Measurements from ENCODE around the gene STX19. TPM values are rescaled to one million over a fixed set of nuclear protein-coding genes. Genes with fewer than 3 reads are reported as not detected.
A peak's percentile ranks its signal among the peaks of the same experiment; 100 is the strongest.
"Not testable (repeated sequence)": the region's sequence is repeated elsewhere in the genome, so short reads cannot be mapped to it uniquely, and the experiment has no call there.

Gene STX19
- total RNA-seq, 1 experiment from 2014 or later, result not detected

DNA sequence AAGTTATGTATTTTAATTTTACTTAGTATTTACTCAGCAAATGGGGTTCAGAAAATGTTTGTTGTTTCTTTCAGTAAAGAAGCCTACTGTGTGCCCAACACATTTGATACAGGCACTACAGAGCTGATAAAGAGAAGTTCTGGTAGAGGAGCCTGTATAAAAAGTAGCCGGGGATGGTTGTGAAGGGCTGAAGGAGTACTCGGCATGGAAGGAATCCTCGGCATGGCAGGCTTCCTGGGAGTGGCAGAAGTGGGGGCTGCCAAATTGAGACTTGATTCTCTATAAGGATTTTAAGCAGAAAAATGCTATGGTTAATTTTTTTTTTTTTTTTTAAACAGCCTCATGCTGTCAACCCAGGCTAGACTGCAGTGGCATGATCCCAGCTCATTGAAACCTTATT is 39.2 kb downstream of the STX19 start:
- in situ Hi-C loops (cut with HindIII; ENCODE audit: low pct_unique_long_range_greater_than_20kb, low sequenced_read_pairs), result no loop called here
- DNase-seq (ENCODE audit: low read depth, low spot score), result no peak

DNA sequence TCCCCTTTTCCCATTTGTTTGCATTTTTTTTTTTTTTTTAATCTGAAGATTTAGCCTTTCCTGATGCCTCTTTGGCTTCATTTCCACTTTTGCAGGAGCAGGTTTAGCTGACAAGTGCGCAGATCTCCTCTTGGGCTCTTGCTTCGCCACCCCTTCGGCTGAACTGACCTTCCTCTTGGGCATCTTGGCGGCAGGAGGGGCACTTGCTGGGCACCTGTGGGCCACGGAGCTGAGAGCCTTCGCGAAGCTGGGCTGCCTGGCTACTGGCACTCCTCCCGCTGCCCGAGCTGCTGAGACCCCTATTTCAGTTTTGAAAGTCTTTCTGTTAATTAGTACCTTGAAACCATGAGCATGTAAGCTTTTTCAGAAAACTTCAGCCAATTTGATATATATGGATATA is 39.6 kb downstream of the STX19 start:
- in situ Hi-C loops (cut with HindIII; ENCODE audit: low pct_unique_long_range_greater_than_20kb, low sequenced_read_pairs), result no loop called here
- no peak for DNase-seq (ENCODE audit: low read depth, low spot score)

GRCh38 chr3:93988283-93988682 is 40.1 kb downstream of the STX19 start:
- in situ Hi-C loops (cut with HindIII; ENCODE audit: low pct_unique_long_range_greater_than_20kb, low sequenced_read_pairs), result no loop called here
- no peak for DNase-seq (ENCODE audit: low read depth, low spot score)

DNA sequence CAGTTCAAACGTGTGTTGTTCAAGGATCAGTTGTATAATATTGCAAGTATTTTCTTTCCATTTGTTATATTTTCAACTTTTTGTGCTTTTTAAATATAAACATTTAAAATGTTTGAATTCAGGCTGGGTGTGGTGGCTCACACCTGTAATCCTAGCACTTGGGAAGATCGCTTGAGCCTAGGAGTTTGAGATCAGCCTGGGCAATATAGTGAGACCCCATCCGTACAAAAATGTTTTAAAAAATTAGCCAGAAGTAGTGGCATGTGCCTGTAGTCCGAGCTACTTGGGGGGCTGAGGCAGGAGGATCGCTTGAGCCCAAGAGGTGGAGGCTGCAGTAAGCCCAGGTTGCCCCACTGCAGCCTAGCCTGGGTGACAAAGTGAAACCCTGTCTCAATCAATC is 43.8 kb downstream of the STX19 start:
- DNase-seq (ENCODE audit: low read depth, low spot score), result no peak
- in situ Hi-C loops (cut with HindIII; ENCODE audit: low pct_unique_long_range_greater_than_20kb, low sequenced_read_pairs), result no loop called here

DNA sequence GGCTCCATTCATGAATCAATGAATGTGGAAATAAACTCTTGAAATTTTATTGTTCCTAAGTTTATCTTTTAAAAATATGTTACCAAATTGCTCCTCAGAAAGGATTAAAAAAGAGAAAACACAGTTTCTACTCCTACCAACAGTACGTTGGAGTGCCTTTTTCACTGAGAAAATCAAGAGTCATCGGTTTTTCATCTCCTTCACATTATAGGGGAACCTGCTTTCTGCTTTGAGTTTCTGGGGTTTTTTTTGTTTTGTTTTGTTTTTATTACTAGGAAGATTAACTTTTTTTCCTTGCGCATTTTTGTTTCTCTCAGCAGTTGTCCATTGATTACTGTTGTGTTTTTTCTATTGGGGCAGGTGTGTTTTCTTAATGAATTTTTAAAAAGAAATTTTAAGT is 45.0 kb downstream of the STX19 start:
- DNase-seq (ENCODE audit: low read depth, low spot score), result no peak
- in situ Hi-C loops (cut with HindIII; ENCODE audit: low pct_unique_long_range_greater_than_20kb, low sequenced_read_pairs), result no loop called here

DNA sequence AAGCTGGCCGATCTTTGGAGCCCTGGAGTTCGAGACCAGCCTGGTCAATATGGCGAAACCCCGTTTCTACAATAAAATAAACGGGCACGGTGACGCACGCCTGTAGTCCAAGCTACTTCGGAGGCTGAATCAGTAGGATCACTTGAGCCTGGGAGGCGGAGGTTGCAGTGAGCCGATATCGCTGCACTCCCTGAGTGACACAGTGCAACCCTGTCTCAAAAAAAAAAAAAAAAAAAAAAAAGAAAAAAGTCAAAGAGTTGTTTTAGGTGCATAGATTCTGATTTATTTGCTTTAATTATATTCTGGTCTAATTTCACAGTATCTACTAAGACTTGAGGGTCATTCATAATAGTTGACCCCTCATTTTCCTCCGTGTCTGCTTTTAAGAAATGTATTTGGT is 46.7 kb downstream of the STX19 start:
- DNase-seq (ENCODE audit: low read depth, low spot score), result no peak
- in situ Hi-C loops (cut with HindIII; ENCODE audit: low pct_unique_long_range_greater_than_20kb, low sequenced_read_pairs), result no loop called here

DNA sequence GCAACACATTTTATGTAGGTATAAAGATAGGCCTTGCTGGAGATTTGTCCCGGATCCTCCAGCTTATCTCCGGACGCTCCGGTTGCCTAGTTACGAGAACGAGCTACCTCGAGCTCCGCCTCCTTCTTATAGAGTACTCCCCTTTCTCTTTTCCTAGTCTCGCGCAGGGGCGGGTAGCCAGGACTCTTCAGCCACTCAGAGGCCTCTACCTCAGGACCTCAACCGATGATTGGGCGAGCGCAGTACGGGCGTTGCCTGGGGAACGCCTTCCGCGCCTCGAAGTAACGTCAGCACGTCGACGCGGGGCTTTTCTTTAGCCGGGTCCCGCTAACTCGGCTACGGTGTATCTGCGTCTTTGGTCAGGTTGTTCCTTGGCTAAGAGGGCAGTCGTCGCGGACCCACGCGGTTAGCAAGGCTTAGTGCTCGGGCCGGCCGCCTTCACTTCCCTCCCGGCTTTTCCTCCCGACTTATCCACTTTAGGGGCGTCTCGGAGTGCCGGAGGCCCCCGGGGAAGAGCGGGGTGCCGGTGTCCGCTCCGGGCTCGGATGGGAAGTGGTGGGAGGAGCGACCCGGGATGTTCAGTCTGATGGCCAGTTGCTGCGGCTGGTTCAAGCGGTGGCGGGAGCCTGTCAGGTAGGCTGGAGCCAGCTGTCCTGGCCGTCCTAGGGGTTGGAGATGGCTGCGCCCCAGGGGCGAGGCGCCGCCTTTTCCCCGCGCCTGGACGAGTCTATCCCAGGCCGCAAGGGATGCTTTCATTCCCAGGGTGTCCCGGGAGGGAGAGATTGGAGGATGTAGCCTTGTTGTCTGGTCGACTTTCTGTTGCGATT is 48.3 kb downstream of the STX19 start, which contains the start of gene ARL13B:
ARL13B (plus strand) TSS at position 306 of the 827 bp plus-strand sequence; CDS start at position 575, 269 bp downstream.
- DNase-seq (ENCODE audit: low read depth, low spot score), result peak; percentile 99
- in situ Hi-C loops (cut with HindIII; ENCODE audit: low pct_unique_long_range_greater_than_20kb, low sequenced_read_pairs), result no loop called here

DNA sequence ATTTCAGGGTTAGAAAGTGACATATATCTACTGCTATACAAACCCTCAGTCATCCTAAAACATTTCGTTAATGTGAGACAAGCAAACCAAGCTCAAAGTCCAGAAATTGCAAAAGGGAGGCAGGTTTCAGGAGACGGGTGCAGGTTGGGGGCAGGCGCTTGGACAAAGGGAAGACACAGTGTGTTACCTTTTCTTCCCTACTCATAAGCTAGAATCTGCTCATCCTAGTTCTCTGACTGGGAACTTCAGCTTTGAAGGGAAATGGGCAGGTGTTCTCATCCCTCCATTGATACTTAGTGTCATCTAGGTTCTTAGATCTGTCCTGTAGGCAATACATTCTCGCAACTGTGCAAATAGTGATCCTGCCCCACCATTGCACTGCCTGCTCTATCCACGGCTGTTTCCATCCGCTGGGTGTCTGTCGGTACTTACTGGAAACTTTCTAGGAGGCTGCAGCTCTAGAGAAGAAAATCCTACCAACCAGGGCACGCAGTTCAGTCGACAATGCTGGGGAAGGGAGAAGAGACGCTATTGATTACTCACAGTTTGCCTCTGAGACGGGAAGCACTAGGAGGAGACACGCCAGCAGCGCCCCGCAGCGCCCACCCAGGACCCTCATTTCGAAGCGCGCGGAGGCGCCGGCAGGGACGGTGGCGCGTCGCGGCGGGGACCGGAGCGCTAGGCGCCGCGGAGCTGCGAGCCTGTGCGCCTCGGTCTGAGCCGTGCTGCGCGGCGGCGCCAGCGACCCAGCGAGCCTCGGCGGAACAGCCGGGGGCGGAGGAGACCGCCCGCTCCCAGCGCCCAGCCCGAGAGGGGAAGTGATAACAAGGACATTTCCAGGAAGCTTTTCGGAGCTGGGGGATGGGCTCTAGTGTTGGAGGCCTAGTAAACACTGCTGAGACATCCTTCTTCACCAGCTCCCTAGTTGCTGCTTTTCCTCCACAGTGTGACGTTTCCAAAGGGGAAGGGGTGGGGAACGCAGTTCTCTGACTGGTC is 55.0 kb downstream of the STX19 start, which contains the start of gene PROS1:
PROS1 (minus strand) TSS at position 766 of the 996 bp plus-strand sequence; CDS start at position 619, 147 bp downstream.
- in situ Hi-C loops (cut with HindIII; ENCODE audit: low pct_unique_long_range_greater_than_20kb, low sequenced_read_pairs), result no loop called here
- DNase-seq (ENCODE audit: low read depth, low spot score), result peak; percentile 88

DNA sequence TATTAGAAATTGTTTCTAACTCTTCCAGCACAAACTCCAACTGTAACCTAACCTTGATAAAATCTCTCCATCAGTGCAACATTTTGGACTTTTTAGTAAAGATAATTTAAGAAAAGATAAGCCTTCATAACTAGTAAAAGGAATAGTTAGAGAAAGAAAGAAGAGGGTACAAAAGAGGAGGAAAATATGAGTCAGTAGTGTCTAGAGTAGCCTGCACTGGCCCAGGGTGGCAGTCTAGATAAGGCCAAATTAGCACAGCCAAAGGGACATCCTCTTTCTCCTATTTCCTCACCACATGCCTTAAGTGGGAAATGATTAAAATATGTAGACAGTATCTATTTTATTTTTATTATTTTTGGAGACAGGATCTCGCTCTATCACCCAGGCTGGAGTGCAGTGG is 58.4 kb downstream of the STX19 start:
- in situ Hi-C loops (cut with HindIII; ENCODE audit: low pct_unique_long_range_greater_than_20kb, low sequenced_read_pairs), result no loop called here
- peak; percentile 12 for DNase-seq (ENCODE audit: low read depth, low spot score)

GRCh38 chr3:93969443-93969842 is 59.0 kb downstream of the STX19 start:
- peak; percentile 98 for DNase-seq (ENCODE audit: low read depth, low spot score)
- in situ Hi-C loops (cut with HindIII; ENCODE audit: low pct_unique_long_range_greater_than_20kb, low sequenced_read_pairs), result no loop called here

GRCh38 chr3:93965106-93965505 is 63.3 kb downstream of the STX19 start:
- in situ Hi-C loops (cut with HindIII; ENCODE audit: low pct_unique_long_range_greater_than_20kb, low sequenced_read_pairs); DNase-seq (ENCODE audit: low read depth, low spot score): not testable (repeated sequence)

Small RNAs within 50 kb of the gene (small RNA-seq; reads per million reads assigned to genes)
- gene RF00019 (0 reads per million in 2 experiments), gene RNU6-511P (0 reads per million in 2 experiments)

Other genes starting within 250 kb of the STX19 start
- gene PROS1, start 54.7 kb downstream of the STX19 start, total RNA-seq (2014; rRNA removed; shearing (Covaris generic)), result 242 and 248 TPM in 2 replicates
- gene ARL13B, start 48.4 kb downstream of the STX19 start, total RNA-seq (2014; rRNA removed; shearing (Covaris generic)), result 10.8 and 11.8 TPM in 2 replicates
- gene DHFR2, start 34.3 kb upstream of the STX19 start, total RNA-seq (2014; rRNA removed; shearing (Covaris generic)), result 7.6 and 8.7 TPM in 2 replicates
- 13.1 and 13.5 TPM in 2 replicates for gene NSUN3, start 34.5 kb upstream of the STX19 start, total RNA-seq (2014; rRNA removed; shearing (Covaris generic))

Measured in SK-MEL-5 (cell line).